Keratinocyte (primary cell): ENCODE measurements around the gene TMEM238L.

Experiments
- CTCF ChIP-seq, 3 experiments: IDR thresholded peaks in 1 of 3; conservative IDR thresholded peaks in 1 of 3; optimal IDR thresholded peaks in 1 of 3; 2 replicates in 2 of 3; 3 replicates in 1 of 3; pipeline versions ENCODE3 to v1.5.1; 2011; ENCODE audit warnings: low read length in 3 of 3, mild to moderate bottlenecking in 3 of 3, moderate library complexity in 2 of 3, control low read depth in 1 of 3, inconsistent platforms in 1 of 3; ENCODE audit not compliant: insufficient read depth in 2 of 3; ENCODE audit errors: extremely low read depth in 1 of 3
- EZH2 ChIP-seq: IDR thresholded peaks from one replicate; pipeline ENCODE4 v1.6.1; 2012; ENCODE audit warnings: inconsistent platforms, mild to moderate bottlenecking, low read length, moderate library complexity

- TF ChIP-seq CTCF (optimal IDR thresholded peaks at IDR 0.05 in 1 of 3, IDR thresholded peaks at IDR 0.05 in 1 of 3, conservative IDR thresholded peaks at IDR 0.05 in 1 of 3; ENCODE audit: extremely low read depth in 1 of 3, insufficient read depth in 2 of 3, low read length in 3 of 3): no peak
- TF ChIP-seq EZH2: no peak
These were observed 55.2 kb downstream of the TMEM238L start for GRCh38 chr17:10748531-10749181.
